PC-9 (cell line): ENCODE results near the gene PRKAG1.

ENCODE experiments used
- CTCF ChIP-seq: fragments of 200-600 bp; sonication (generic); conservative IDR thresholded peaks from 2 replicates; pipeline ENCODE4 v1.6.1; 2017; ENCODE audit warnings: mixed run types, antibody characterized with exemption, mild to moderate bottlenecking, moderate library complexity
- EZH2 ChIP-seq: fragments of 200-600 bp; sonication (generic); IDR thresholded peaks from 2 replicates; pipeline ENCODE4 v1.8.0; 2017; ENCODE audit warnings: antibody characterized with exemption, low read depth

DNA sequence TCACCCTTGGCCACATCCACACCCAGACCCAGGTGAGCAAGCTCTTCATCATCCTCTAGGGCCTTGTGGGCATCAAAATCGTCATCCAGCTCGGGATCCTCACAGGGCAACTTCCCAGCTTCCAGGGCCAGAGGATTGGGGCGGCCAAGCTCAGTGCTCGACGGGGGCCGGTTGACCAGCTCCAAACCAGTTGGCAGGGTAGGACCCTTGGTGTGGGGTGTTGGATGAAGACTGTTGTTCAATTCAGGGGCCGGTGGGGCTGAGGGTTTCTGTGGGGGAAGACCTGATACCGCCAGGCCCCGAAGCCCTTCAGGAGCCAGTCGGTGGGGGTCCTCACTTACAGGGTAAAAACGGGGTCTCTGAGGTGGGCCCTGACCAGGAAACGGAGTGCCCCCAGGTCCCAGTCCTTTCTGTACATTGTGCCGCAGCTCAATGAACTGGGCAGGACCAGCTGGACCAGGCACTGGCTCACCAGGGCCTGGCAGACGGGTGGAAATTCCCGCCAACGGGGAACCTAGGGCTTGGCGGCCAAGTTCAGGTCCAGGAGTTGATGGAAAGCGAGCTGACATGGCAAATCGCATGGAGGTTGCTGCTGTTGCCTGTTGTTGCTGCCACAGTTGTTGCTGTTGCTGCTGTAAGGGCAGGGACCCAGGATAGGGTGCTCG is 19.8 kb upstream of the PRKAG1 start:
- TF ChIP-seq CTCF (no peak), EZH2 (no peak)
